Measurements from ENCODE around the gene GRIN2C. TPM values are rescaled to one million over a fixed set of nuclear protein-coding genes. Genes with fewer than 3 reads are reported as not detected.

The GRIN2C gene
- total RNA-seq, 1 experiment from 2014 or later = not detected

- H3K4me2 ChIP-seq (ENCODE audit: low read depth, low read length, poor library complexity, severe bottlenecking) = no peak overlapping the region
- no peaks in the 10 kb centered on the region for H3K27me3 ChIP-seq (ENCODE audit: low read length)
- no peaks in the 10 kb centered on the region for H3K36me3 ChIP-seq (ENCODE audit: insufficient read depth, low read length)
- H3K4me1 ChIP-seq (ENCODE audit: low read length) = peaks cover 15% of the 10 kb centered on the region
- DNase-seq = no peak
- H3K9ac ChIP-seq (ENCODE audit: low read length) = no peak overlapping the region
- H4K20me1 ChIP-seq (ENCODE audit: insufficient read depth, low read depth, low read length) = no peaks in the 10 kb centered on the region
- H3K79me2 ChIP-seq (ENCODE audit: low read length) = no peaks in the 10 kb centered on the region
- no peaks in the 10 kb centered on the region for H3K9me3 ChIP-seq (ENCODE audit: low read length)
- H3K4me3 ChIP-seq (ENCODE audit: low read length) = no peak overlapping the region
- no peaks in the 10 kb centered on the region for H3K9me2 ChIP-seq (replicated peaks; ENCODE audit: insufficient read depth, low read length)
- H3K27ac ChIP-seq (ENCODE audit: low read length) = no peak overlapping the region
- no peak overlapping the region for H2AFZ ChIP-seq (ENCODE audit: low read length)
Measured at GRCh38 chr17:74850914-74851313, 8.8 kb downstream of the GRIN2C start.

- no peak for DNase-seq
- H3K9me2 ChIP-seq (replicated peaks; ENCODE audit: insufficient read depth, low read length) = no peaks in the 10 kb centered on the region
- H3K4me3 ChIP-seq (ENCODE audit: low read length) = no peak overlapping the region
- H3K27ac ChIP-seq (ENCODE audit: low read length) = no peak overlapping the region
- H4K20me1 ChIP-seq (ENCODE audit: insufficient read depth, low read depth, low read length) = no peaks in the 10 kb centered on the region
- no peak overlapping the region for H3K4me2 ChIP-seq (ENCODE audit: low read depth, low read length, poor library complexity, severe bottlenecking)
- no peak overlapping the region for H2AFZ ChIP-seq (ENCODE audit: low read length)
- no peaks in the 10 kb centered on the region for H3K36me3 ChIP-seq (ENCODE audit: insufficient read depth, low read length)
- no peak overlapping the region for H3K9ac ChIP-seq (ENCODE audit: low read length)
- H3K27me3 ChIP-seq (ENCODE audit: low read length) = no peaks in the 10 kb centered on the region
- no peaks in the 10 kb centered on the region for H3K9me3 ChIP-seq (ENCODE audit: low read length)
- H3K79me2 ChIP-seq (ENCODE audit: low read length) = no peaks in the 10 kb centered on the region
- peaks cover 15% of the 10 kb centered on the region for H3K4me1 ChIP-seq (ENCODE audit: low read length)
Measured at GRCh38 chr17:74850310-74850709, 9.4 kb downstream of the GRIN2C start.

- H3K4me3 ChIP-seq (ENCODE audit: low read length) = no peak overlapping the region
- no peaks in the 10 kb centered on the region for H4K20me1 ChIP-seq (ENCODE audit: insufficient read depth, low read depth, low read length)
- H3K9me3 ChIP-seq (ENCODE audit: low read length) = no peaks in the 10 kb centered on the region
- H3K4me1 ChIP-seq (ENCODE audit: low read length) = peaks cover 13% of the 10 kb centered on the region
- no peaks in the 10 kb centered on the region for H3K79me2 ChIP-seq (ENCODE audit: low read length)
- H3K27ac ChIP-seq (ENCODE audit: low read length) = no peak overlapping the region
- no peak overlapping the region for H2AFZ ChIP-seq (ENCODE audit: low read length)
- no peaks in the 10 kb centered on the region for H3K9me2 ChIP-seq (replicated peaks; ENCODE audit: insufficient read depth, low read length)
- H3K4me2 ChIP-seq (ENCODE audit: low read depth, low read length, poor library complexity, severe bottlenecking) = no peak overlapping the region
- no peaks in the 10 kb centered on the region for H3K27me3 ChIP-seq (ENCODE audit: low read length)
- H3K9ac ChIP-seq (ENCODE audit: low read length) = no peak overlapping the region
- H3K36me3 ChIP-seq (ENCODE audit: insufficient read depth, low read length) = no peaks in the 10 kb centered on the region
- peak; percentile 27 for DNase-seq
Measured at GRCh38 chr17:74848656-74849399, 10.9 kb downstream of the GRIN2C start.

GRCh38 chr17:74846621-74847020, 13.1 kb downstream of the GRIN2C start:
- Histone ChIP-seq H3K36me3 (ENCODE audit: insufficient read depth, low read length) (no peaks in the 10 kb centered on the region), H3K27ac (ENCODE audit: low read length) (no peak overlapping the region), H3K4me1 (ENCODE audit: low read length) (no peaks in the 10 kb centered on the region), H3K4me3 (ENCODE audit: low read length) (no peak overlapping the region), H4K20me1 (ENCODE audit: insufficient read depth, low read depth, low read length) (no peaks in the 10 kb centered on the region), H3K4me2 (ENCODE audit: low read depth, low read length, poor library complexity, severe bottlenecking) (no peak overlapping the region), H2AFZ (ENCODE audit: low read length) (no peak overlapping the region), H3K79me2 (ENCODE audit: low read length) (no peaks in the 10 kb centered on the region), H3K9ac (ENCODE audit: low read length) (no peak overlapping the region), H3K27me3 (ENCODE audit: low read length) (no peaks in the 10 kb centered on the region), H3K9me2 (replicated peaks; ENCODE audit: insufficient read depth, low read length) (no peaks in the 10 kb centered on the region), H3K9me3 (ENCODE audit: low read length) (no peaks in the 10 kb centered on the region)
- no peak for DNase-seq

- Histone ChIP-seq H3K79me2 (ENCODE audit: low read length) (no peaks in the 10 kb centered on the region), H3K27me3 (ENCODE audit: low read length) (no peaks in the 10 kb centered on the region), H4K20me1 (ENCODE audit: insufficient read depth, low read depth, low read length) (no peaks in the 10 kb centered on the region), H3K27ac (ENCODE audit: low read length) (no peak overlapping the region), H3K4me1 (ENCODE audit: low read length) (peaks cover 12% of the 10 kb centered on the region), H2AFZ (ENCODE audit: low read length) (no peak overlapping the region), H3K4me2 (ENCODE audit: low read depth, low read length, poor library complexity, severe bottlenecking) (no peak overlapping the region), H3K9ac (ENCODE audit: low read length) (no peak overlapping the region), H3K9me2 (replicated peaks; ENCODE audit: insufficient read depth, low read length) (no peaks in the 10 kb centered on the region), H3K9me3 (ENCODE audit: low read length) (no peaks in the 10 kb centered on the region), H3K36me3 (ENCODE audit: insufficient read depth, low read length) (no peaks in the 10 kb centered on the region), H3K4me3 (ENCODE audit: low read length) (no peak overlapping the region)
- peak; percentile 23 for DNase-seq
Measured at GRCh38 chr17:74843352-74843627, 16.4 kb downstream of the GRIN2C start.

GRCh38 chr17:74842599-74843351, 16.9 kb downstream of the GRIN2C start:
- Histone ChIP-seq H3K79me2 (ENCODE audit: low read length) (no peaks in the 10 kb centered on the region), H3K4me1 (ENCODE audit: low read length) (peaks cover 12% of the 10 kb centered on the region), H3K4me3 (ENCODE audit: low read length) (no peak overlapping the region), H2AFZ (ENCODE audit: low read length) (no peak overlapping the region), H3K9me2 (replicated peaks; ENCODE audit: insufficient read depth, low read length) (no peaks in the 10 kb centered on the region), H4K20me1 (ENCODE audit: insufficient read depth, low read depth, low read length) (no peaks in the 10 kb centered on the region), H3K4me2 (ENCODE audit: low read depth, low read length, poor library complexity, severe bottlenecking) (no peak overlapping the region), H3K36me3 (ENCODE audit: insufficient read depth, low read length) (no peaks in the 10 kb centered on the region), H3K9me3 (ENCODE audit: low read length) (no peaks in the 10 kb centered on the region), H3K9ac (ENCODE audit: low read length) (no peak overlapping the region), H3K27ac (ENCODE audit: low read length) (no peak overlapping the region), H3K27me3 (ENCODE audit: low read length) (no peaks in the 10 kb centered on the region)
- no peak for DNase-seq

- Histone ChIP-seq H3K9me2 (replicated peaks; ENCODE audit: insufficient read depth, low read length) (no peaks in the 10 kb centered on the region), H3K4me3 (ENCODE audit: low read length) (no peak overlapping the region), H3K9ac (ENCODE audit: low read length) (no peak overlapping the region), H3K4me1 (ENCODE audit: low read length) (peaks cover 12% of the 10 kb centered on the region), H3K27ac (ENCODE audit: low read length) (no peak overlapping the region), H4K20me1 (ENCODE audit: insufficient read depth, low read depth, low read length) (no peaks in the 10 kb centered on the region), H3K27me3 (ENCODE audit: low read length) (no peaks in the 10 kb centered on the region), H3K9me3 (ENCODE audit: low read length) (no peaks in the 10 kb centered on the region), H2AFZ (ENCODE audit: low read length) (no peak overlapping the region), H3K79me2 (ENCODE audit: low read length) (no peaks in the 10 kb centered on the region), H3K4me2 (ENCODE audit: low read depth, low read length, poor library complexity, severe bottlenecking) (no peak overlapping the region), H3K36me3 (ENCODE audit: insufficient read depth, low read length) (no peaks in the 10 kb centered on the region)
- peak; percentile 29 for DNase-seq
Measured at GRCh38 chr17:74842146-74842598, 17.5 kb downstream of the GRIN2C start.

GRCh38 chr17:74840989-74841666, 18.6 kb downstream of the GRIN2C start:
- Histone ChIP-seq H3K9me2 (replicated peaks; ENCODE audit: insufficient read depth, low read length) (no peaks in the 10 kb centered on the region), H3K9ac (ENCODE audit: low read length) (no peak overlapping the region), H2AFZ (ENCODE audit: low read length) (no peak overlapping the region), H3K9me3 (ENCODE audit: low read length) (no peaks in the 10 kb centered on the region), H3K4me3 (ENCODE audit: low read length) (no peak overlapping the region), H4K20me1 (ENCODE audit: insufficient read depth, low read depth, low read length) (no peaks in the 10 kb centered on the region), H3K27ac (ENCODE audit: low read length) (no peak overlapping the region), H3K27me3 (ENCODE audit: low read length) (no peaks in the 10 kb centered on the region), H3K4me2 (ENCODE audit: low read depth, low read length, poor library complexity, severe bottlenecking) (no peak overlapping the region), H3K79me2 (ENCODE audit: low read length) (no peaks in the 10 kb centered on the region), H3K4me1 (ENCODE audit: low read length) (peaks cover 12% of the 10 kb centered on the region), H3K36me3 (ENCODE audit: insufficient read depth, low read length) (no peaks in the 10 kb centered on the region)
- no peak for DNase-seq
